ENCODE results near the gene SHISAL2B. TPM values are rescaled to one million over a fixed set of nuclear protein-coding genes. Genes with fewer than 3 reads are reported as not detected.

Gene SHISAL2B
- total and polyA plus RNA-seq, 4 donors: not detected

DNA sequence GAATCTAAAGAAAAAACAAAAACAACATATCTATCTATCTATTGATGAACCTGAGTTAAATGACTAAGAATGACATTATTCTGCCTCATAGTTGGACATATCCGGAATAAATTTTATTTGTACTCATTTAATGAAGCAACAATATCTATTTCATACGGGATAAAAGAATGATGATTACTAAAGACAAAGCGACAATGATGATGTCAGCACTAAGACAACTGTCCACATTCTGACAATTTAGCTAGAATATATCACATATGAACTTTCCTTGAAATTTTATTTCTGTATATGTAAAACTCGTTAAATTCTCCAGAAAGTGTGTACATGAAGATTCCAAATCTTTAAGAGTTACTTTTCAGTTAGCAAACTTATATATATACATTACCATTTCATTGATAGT is 23.2 kb upstream of the SHISAL2B start:
- DNase-seq (ENCODE audit: low spot score): no peak
- H3K27ac ChIP-seq (ENCODE audit: low read depth in 1 of 2, low read length in 2 of 2): no peak overlapping the region
- peaks cover 0 to 3% (median 0%) of the 10 kb centered on the region in 4 donors for H3K9me3 ChIP-seq (ENCODE audit: control insufficient read depth in 4 of 4, low read length in 3 of 4)
- peaks cover 0 to 2% (median 0%) of the 10 kb centered on the region in 4 donors for H3K27me3 ChIP-seq (ENCODE audit: control insufficient read depth in 4 of 4, insufficient read depth in 4 of 4, low read length in 3 of 4)
- no peak overlapping the region for H3K4me3 ChIP-seq (ENCODE audit: low read depth in 1 of 3, low read length in 3 of 3)
- TF ChIP-seq FOXA1 (IDR thresholded peaks at IDR 0.05): no peak
- TF ChIP-seq RAD21 (IDR thresholded peaks at IDR 0.05): no peak
- TF ChIP-seq YY1 (IDR thresholded peaks at IDR 0.05): no peak
- TF ChIP-seq, protein P1, sequence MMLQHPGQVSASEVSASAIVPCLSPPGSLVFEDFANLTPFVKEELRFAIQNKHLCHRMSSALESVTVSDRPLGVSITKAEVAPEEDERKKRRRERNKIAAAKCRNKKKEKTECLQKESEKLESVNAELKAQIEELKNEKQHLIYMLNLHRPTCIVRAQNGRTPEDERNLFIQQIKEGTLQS (IDR thresholded peaks at IDR 0.05): no peak
- TF ChIP-seq, protein P2, sequence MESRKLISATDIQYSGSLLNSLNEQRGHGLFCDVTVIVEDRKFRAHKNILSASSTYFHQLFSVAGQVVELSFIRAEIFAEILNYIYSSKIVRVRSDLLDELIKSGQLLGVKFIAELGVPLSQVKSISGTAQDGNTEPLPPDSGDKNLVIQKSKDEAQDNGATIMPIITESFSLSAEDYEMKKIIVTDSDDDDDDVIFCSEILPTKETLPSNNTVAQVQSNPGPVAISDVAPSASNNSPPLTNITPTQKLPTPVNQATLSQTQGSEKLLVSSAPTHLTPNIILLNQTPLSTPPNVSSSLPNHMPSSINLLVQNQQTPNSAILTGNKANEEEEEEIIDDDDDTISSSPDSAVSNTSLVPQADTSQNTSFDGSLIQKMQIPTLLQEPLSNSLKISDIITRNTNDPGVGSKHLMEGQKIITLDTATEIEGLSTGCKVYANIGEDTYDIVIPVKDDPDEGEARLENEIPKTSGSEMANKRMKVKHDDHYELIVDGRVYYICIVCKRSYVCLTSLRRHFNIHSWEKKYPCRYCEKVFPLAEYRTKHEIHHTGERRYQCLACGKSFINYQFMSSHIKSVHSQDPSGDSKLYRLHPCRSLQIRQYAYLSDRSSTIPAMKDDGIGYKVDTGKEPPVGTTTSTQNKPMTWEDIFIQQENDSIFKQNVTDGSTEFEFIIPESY (IDR thresholded peaks at IDR 0.05): no peak
- no peak for TF ChIP-seq SP1 (IDR thresholded peaks at IDR 0.05)
- TF ChIP-seq HNF4A (conservative IDR thresholded peaks at IDR 0.05): no peak
- TF ChIP-seq, protein P3, sequence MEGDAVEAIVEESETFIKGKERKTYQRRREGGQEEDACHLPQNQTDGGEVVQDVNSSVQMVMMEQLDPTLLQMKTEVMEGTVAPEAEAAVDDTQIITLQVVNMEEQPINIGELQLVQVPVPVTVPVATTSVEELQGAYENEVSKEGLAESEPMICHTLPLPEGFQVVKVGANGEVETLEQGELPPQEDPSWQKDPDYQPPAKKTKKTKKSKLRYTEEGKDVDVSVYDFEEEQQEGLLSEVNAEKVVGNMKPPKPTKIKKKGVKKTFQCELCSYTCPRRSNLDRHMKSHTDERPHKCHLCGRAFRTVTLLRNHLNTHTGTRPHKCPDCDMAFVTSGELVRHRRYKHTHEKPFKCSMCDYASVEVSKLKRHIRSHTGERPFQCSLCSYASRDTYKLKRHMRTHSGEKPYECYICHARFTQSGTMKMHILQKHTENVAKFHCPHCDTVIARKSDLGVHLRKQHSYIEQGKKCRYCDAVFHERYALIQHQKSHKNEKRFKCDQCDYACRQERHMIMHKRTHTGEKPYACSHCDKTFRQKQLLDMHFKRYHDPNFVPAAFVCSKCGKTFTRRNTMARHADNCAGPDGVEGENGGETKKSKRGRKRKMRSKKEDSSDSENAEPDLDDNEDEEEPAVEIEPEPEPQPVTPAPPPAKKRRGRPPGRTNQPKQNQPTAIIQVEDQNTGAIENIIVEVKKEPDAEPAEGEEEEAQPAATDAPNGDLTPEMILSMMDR (IDR thresholded peaks at IDR 0.05; ENCODE audit: low read depth, low read length, missing input control): no peak
- no peak for TF ChIP-seq FOXA2 (IDR thresholded peaks at IDR 0.05)
- TF ChIP-seq, protein P4, sequence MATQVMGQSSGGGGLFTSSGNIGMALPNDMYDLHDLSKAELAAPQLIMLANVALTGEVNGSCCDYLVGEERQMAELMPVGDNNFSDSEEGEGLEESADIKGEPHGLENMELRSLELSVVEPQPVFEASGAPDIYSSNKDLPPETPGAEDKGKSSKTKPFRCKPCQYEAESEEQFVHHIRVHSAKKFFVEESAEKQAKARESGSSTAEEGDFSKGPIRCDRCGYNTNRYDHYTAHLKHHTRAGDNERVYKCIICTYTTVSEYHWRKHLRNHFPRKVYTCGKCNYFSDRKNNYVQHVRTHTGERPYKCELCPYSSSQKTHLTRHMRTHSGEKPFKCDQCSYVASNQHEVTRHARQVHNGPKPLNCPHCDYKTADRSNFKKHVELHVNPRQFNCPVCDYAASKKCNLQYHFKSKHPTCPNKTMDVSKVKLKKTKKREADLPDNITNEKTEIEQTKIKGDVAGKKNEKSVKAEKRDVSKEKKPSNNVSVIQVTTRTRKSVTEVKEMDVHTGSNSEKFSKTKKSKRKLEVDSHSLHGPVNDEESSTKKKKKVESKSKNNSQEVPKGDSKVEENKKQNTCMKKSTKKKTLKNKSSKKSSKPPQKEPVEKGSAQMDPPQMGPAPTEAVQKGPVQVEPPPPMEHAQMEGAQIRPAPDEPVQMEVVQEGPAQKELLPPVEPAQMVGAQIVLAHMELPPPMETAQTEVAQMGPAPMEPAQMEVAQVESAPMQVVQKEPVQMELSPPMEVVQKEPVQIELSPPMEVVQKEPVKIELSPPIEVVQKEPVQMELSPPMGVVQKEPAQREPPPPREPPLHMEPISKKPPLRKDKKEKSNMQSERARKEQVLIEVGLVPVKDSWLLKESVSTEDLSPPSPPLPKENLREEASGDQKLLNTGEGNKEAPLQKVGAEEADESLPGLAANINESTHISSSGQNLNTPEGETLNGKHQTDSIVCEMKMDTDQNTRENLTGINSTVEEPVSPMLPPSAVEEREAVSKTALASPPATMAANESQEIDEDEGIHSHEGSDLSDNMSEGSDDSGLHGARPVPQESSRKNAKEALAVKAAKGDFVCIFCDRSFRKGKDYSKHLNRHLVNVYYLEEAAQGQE (IDR thresholded peaks at IDR 0.05): no peak
- TF ChIP-seq JUND (IDR thresholded peaks at IDR 0.05): no peak
- TF ChIP-seq GABPA (IDR thresholded peaks at IDR 0.05 in 1 of 2, conservative IDR thresholded peaks at IDR 0.05 in 1 of 2): no peak
- TF ChIP-seq NR2F2 (IDR thresholded peaks at IDR 0.05): no peak
- TF ChIP-seq TAF1 (conservative IDR thresholded peaks at IDR 0.05): no peak
- no peak for TF ChIP-seq MAX (IDR thresholded peaks at IDR 0.05)
- no peak for TF ChIP-seq EGR1 (IDR thresholded peaks at IDR 0.05; ENCODE audit: low read depth in 2 of 2)
- no peak for TF ChIP-seq RXRA (IDR thresholded peaks at IDR 0.05)
- TF ChIP-seq HNF4G (IDR thresholded peaks at IDR 0.05): no peak
- no peaks in the 10 kb centered on the region for H3K36me3 ChIP-seq (ENCODE audit: control insufficient read depth in 4 of 4, insufficient read depth in 3 of 4, low read depth in 1 of 4, low read length in 3 of 4)
- no peaks in the 10 kb centered on the region for H3K4me1 ChIP-seq (ENCODE audit: control insufficient read depth in 4 of 4, insufficient read depth in 4 of 4, low read length in 3 of 4)
- WGBS: 88% methylated on average over 4 of the region's 4 CpGs
- H3K9ac ChIP-seq (ENCODE audit: low read depth in 1 of 2, low read length in 2 of 2): no peak overlapping the region
